Activated T-helper 17 cell treated with anti-CD3 and anti-CD28 coated beads, Interleukin-2, amount 50 U/mL, for 72 hours (primary cell): ENCODE measurements around the gene ANGPTL4. TPM values are rescaled to one million over a fixed set of nuclear protein-coding genes. Genes with fewer than 3 reads are reported as not detected.

Experiments used
- total RNA-seq, 2 donors: library from RNA; stranded (reverse); gene quantifications; one replicate each; pipeline ENCODE4 v1.2.3, GENCODE V29; 2022

Gene ANGPTL4
- total RNA-seq, 2 donors from 2014 or later = 4.8 to 120 TPM

Other genes starting within 250 kb of the ANGPTL4 start
- under 1 TPM in 1 of 2 donors, not detected in 1; 0.05 TPM for gene FBN3, start 214.6 kb upstream of the ANGPTL4 start, total RNA-seq
- 10 to 100 TPM; 14.7 to 33.0 TPM for gene CERS4, start 154.8 kb upstream of the ANGPTL4 start, total RNA-seq
- 10 to 100 TPM; 49.0 to 87.8 TPM for gene CD320, start 55.8 kb upstream of the ANGPTL4 start, total RNA-seq
- gene NDUFA7, start 42.8 kb upstream of the ANGPTL4 start, total RNA-seq = 10 to 100 TPM; 42.6 to 51.3 TPM
- gene RPS28, start 42.7 kb upstream of the ANGPTL4 start, total RNA-seq = 1,000 to 10,000 TPM; 2,364 to 2,621 TPM
- 1 to 10 TPM; 1.4 to 6.3 TPM for gene KANK3, start 20.9 kb upstream of the ANGPTL4 start, total RNA-seq
- 10 to 100 TPM; 79.0 to 81.1 TPM for gene RAB11B, start 26.2 kb downstream of the ANGPTL4 start, total RNA-seq
- gene MARCHF2, start 49.1 kb downstream of the ANGPTL4 start, total RNA-seq = 10 to 100 TPM; 10.6 to 15.5 TPM
- 100 to 1,000 TPM; 155 to 289 TPM for gene HNRNPM, start 80.8 kb downstream of the ANGPTL4 start, total RNA-seq
- 1 to 10 TPM; 1.1 to 2.9 TPM for gene PRAM1, start 138.5 kb downstream of the ANGPTL4 start, total RNA-seq
- gene ZNF414, start 150.0 kb downstream of the ANGPTL4 start, total RNA-seq = 10 to 100 TPM; 18.4 to 19.1 TPM
- gene MYO1F, start 213.3 kb downstream of the ANGPTL4 start, total RNA-seq = 100 to 1,000 TPM in 1 of 2 donors, 10 to 100 TPM in 1; 68.7 to 134 TPM
- 1 to 10 TPM; 2.5 to 7.4 TPM for gene ADAMTS10, start 246.6 kb downstream of the ANGPTL4 start, total RNA-seq